GM23248 (cell line): Measurements from ENCODE around the gene MORC1. TPM values are rescaled to one million over a fixed set of nuclear protein-coding genes. Genes with fewer than 3 reads are reported as not detected.

ENCODE experiments used
- DNase-seq: peaks from one replicate; pipeline ENCODE4 v3.0.0-alpha.2; 2015
- H2AFZ ChIP-seq: fragments of 200-600 bp; sonication (generic); 2 replicates; pipeline ENCODE4 v1.6.1; 2016; ENCODE audit warnings: antibody characterized with exemption
- H3F3A ChIP-seq: fragments of 200-600 bp; sonication (generic); 2 replicates; pipeline ENCODE4 v1.6.1; 2016; ENCODE audit warnings: mild to moderate bottlenecking, antibody characterized with exemption, mixed run types; ENCODE audit not compliant: insufficient read depth
- H3K27ac ChIP-seq: fragments of 200-600 bp; sonication (generic); 2 replicates; pipeline ENCODE4 v1.5.1; 2016; ENCODE audit warnings: mild to moderate bottlenecking
- H3K27me3 ChIP-seq: fragments of 200-600 bp; sonication (generic); replicated peaks from 2 replicates; pipeline ENCODE4 v1.6.1; 2016; ENCODE audit warnings: mild to moderate bottlenecking; ENCODE audit not compliant: insufficient read depth
- H3K36me3 ChIP-seq: fragments of 200-600 bp; sonication (generic); 2 replicates; pipeline ENCODE4 v1.6.1; 2016; ENCODE audit warnings: low read depth, mild to moderate bottlenecking
- H3K4me1 ChIP-seq: fragments of 200-600 bp; sonication (generic); 2 replicates; pipeline ENCODE4 v1.6.1; 2016; ENCODE audit warnings: mild to moderate bottlenecking; ENCODE audit not compliant: insufficient read depth
- H3K4me2 ChIP-seq: fragments of 200-600 bp; sonication (generic); one replicate; pipeline ENCODE4 v1.6.1; 2016; ENCODE audit warnings: mild to moderate bottlenecking; ENCODE audit not compliant: unreplicated experiment
- H3K4me3 ChIP-seq: fragments of 200-600 bp; sonication (generic); 2 replicates; pipeline ENCODE4 v1.5.1; 2016; ENCODE audit warnings: mild to moderate bottlenecking
- H3K79me2 ChIP-seq: fragments of 200-600 bp; sonication (generic); 2 replicates; pipeline ENCODE4 v1.6.1; 2016; ENCODE audit warnings: mild to moderate bottlenecking; ENCODE audit not compliant: insufficient read depth
- H3K9ac ChIP-seq: fragments of 200-600 bp; sonication (generic); 2 replicates; pipeline ENCODE4 v1.6.1; 2016; ENCODE audit warnings: mild to moderate bottlenecking
- H3K9me2 ChIP-seq: fragments of 200-600 bp; sonication (generic); 2 replicates; pipeline ENCODE4 v1.6.1; 2016; ENCODE audit warnings: mixed run types, mild to moderate bottlenecking, moderate library complexity; ENCODE audit not compliant: insufficient read depth
- H3K9me3 ChIP-seq: fragments of 200-600 bp; sonication (generic); one replicate; pipeline ENCODE4 v1.6.1; 2017; ENCODE audit warnings: low read depth
- H4K20me1 ChIP-seq: fragments of 200-600 bp; sonication (generic); 2 replicates; pipeline ENCODE4 v1.6.0; 2016; ENCODE audit not compliant: insufficient read depth
- EZH2 ChIP-seq: fragments of 200-600 bp; sonication (generic); IDR thresholded peaks from 2 replicates; pipeline ENCODE4 v1.6.1; 2018; ENCODE audit warnings: antibody characterized with exemption, mild to moderate bottlenecking; ENCODE audit not compliant: insufficient read depth, poor library complexity, severe bottlenecking
- EZH2phosphoT487 ChIP-seq: fragments of 200-600 bp; sonication (generic); IDR thresholded peaks from 2 replicates; pipeline ENCODE4 v1.6.1; 2018; ENCODE audit warnings: antibody characterized with exemption, moderate library complexity, mild to moderate bottlenecking, low read depth; ENCODE audit not compliant: insufficient read depth
- WGBS, 2 experiments: methylation state at CpG; one replicate each; pipeline ENCODE4 v1.1.6; 2015 to 2017; ENCODE audit warnings: low lambda C conversion rate in 2 of 2, low coverage in 1 of 2; ENCODE audit errors: missing lambda C conversion rate in 2 of 2; 5-methylcytosine and 5-hydroxymethylcytosine counted together
- in situ Hi-C: fragments of 300-500 bp; cut with MboI; formaldehyde crosslinking; loops from 2 replicates; pipeline ENCODE4 v1.15.0; 2020
- polyA plus RNA-seq: library from polyadenylated mRNA; unstranded; fragments of >200 nt; fragmentation: Nextera tagmentation; extraction: Ambion mirVana; gene quantifications from 2 replicates; pipeline ENCODE4 v1.2.1, GENCODE V29; 2016
- total RNA-seq: library from RNA; depleted of rRNA; stranded (reverse); fragments of >200 nt; shearing (Covaris generic); gene quantifications from 2 replicates; pipeline ENCODE4 v1.2.3, GENCODE V29; 2014

Gene MORC1
- total and polyA plus RNA-seq, 2 experiments from 2014 or later: not detected

- WGBS, 2 experiments: 33 to 41% methylated on average over 1 of the region's 1 CpG
- in situ Hi-C loops: no loop called here
- Histone ChIP-seq H3F3A (no peaks in the 10 kb centered on the region), H3K79me2 (no peaks in the 10 kb centered on the region), H4K20me1 (no peaks in the 10 kb centered on the region), H3K9me2 (no peaks in the 10 kb centered on the region), H3K27ac (no peak overlapping the region), H2AFZ (no peak overlapping the region), H3K36me3 (no peaks in the 10 kb centered on the region), H3K4me3 (no peak overlapping the region), H3K9me3 (no peaks in the 10 kb centered on the region), H3K9ac (no peak overlapping the region), H3K4me2 (no peak overlapping the region), H3K4me1 (no peaks in the 10 kb centered on the region), H3K27me3 (no peaks in the 10 kb centered on the region)
- peak; percentile 10 for DNase-seq
- no peak for TF ChIP-seq EZH2
- no peak for TF ChIP-seq EZH2phosphoT487
Measured at GRCh38 chr3:108959017-108959416, 158.9 kb downstream of the MORC1 start.

- H3K9ac ChIP-seq: no peak within 1 kb of the TSS
- in situ Hi-C loops: no loop called here
- no peaks in the 10 kb centered on the region for H3K9me3 ChIP-seq
- no peak for DNase-seq
- TF ChIP-seq EZH2phosphoT487 (no peak), EZH2 (no peak)
- WGBS, 2 experiments: 18 to 26% methylated on average over 1 of the region's 1 CpG
- no peak within 1 kb of the TSS for H2AFZ ChIP-seq
- H3K4me2 ChIP-seq: no peak within 1 kb of the TSS
- H3K79me2 ChIP-seq: no peaks in the 10 kb centered on the region
- H4K20me1 ChIP-seq: no peaks in the 10 kb centered on the region
- H3F3A ChIP-seq: no peaks in the 10 kb centered on the region
- no peaks in the 10 kb centered on the region for H3K4me1 ChIP-seq
- H3K9me2 ChIP-seq: no peaks in the 10 kb centered on the region
- no peak within 1 kb of the TSS for H3K4me3 ChIP-seq
- H3K36me3 ChIP-seq: no peaks in the 10 kb centered on the region
- no peak within 1 kb of the TSS for H3K27ac ChIP-seq
- H3K27me3 ChIP-seq: no peaks in the 10 kb centered on the region
Measured at GRCh38 chr3:108953700-108954099, 164.2 kb downstream of the MORC1 start, which contains the start of gene GUCA1C. Gene GUCA1C (minus strand): TSS chr3:108953879. CDS start chr3:108953762, 117 bp downstream.

DNA sequence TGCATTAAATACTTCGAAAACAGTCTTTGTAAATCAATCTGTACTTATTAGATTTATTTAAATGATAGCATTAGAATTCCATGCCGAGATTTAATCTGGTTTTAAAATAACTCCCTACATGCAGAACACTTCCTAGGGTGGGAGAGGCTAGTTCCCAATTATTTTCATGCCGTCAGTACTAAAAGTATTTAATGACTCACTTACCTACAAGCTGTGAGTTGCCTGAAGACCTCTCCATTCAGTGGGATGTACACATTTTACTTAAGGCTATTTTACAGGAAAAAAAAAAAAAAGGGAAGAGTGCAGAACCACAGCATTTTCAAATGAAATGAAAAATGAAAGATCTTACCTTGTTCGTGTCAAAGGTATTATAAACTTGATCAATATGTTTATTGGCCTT lies 164.7 kb downstream of the MORC1 start:
- no peak overlapping the region for H3K4me2 ChIP-seq
- H3F3A ChIP-seq: no peaks in the 10 kb centered on the region
- no peaks in the 10 kb centered on the region for H3K79me2 ChIP-seq
- no peak overlapping the region for H3K27ac ChIP-seq
- H3K9me2 ChIP-seq: no peaks in the 10 kb centered on the region
- H3K36me3 ChIP-seq: no peaks in the 10 kb centered on the region
- in situ Hi-C loops: no loop called here
- H3K9me3 ChIP-seq: no peaks in the 10 kb centered on the region
- TF ChIP-seq EZH2 (no peak), EZH2phosphoT487 (no peak)
- H2AFZ ChIP-seq: no peak overlapping the region
- DNase-seq: no peak
- no peak overlapping the region for H3K4me3 ChIP-seq
- H3K4me1 ChIP-seq: no peaks in the 10 kb centered on the region
- no peak overlapping the region for H3K9ac ChIP-seq
- 11% methylated on average over 4 of the region's 4 CpGs for WGBS, 2 experiments
- H4K20me1 ChIP-seq: no peaks in the 10 kb centered on the region
- no peaks in the 10 kb centered on the region for H3K27me3 ChIP-seq

GRCh38 chr3:108951820-108952501 lies 166.0 kb downstream of the MORC1 start:
- Histone ChIP-seq H3K9ac (no peak overlapping the region), H3K27me3 (no peaks in the 10 kb centered on the region), H3K36me3 (no peaks in the 10 kb centered on the region), H3K4me1 (no peaks in the 10 kb centered on the region), H3K9me3 (no peaks in the 10 kb centered on the region), H3K4me3 (no peak overlapping the region), H3K4me2 (no peak overlapping the region), H3F3A (no peaks in the 10 kb centered on the region), H3K9me2 (no peaks in the 10 kb centered on the region), H3K79me2 (no peaks in the 10 kb centered on the region), H3K27ac (no peak overlapping the region), H4K20me1 (no peaks in the 10 kb centered on the region), H2AFZ (no peak overlapping the region)
- DNase-seq: no peak
- in situ Hi-C loops: no loop called here
- TF ChIP-seq EZH2 (no peak), EZH2phosphoT487 (no peak)
- WGBS, 2 experiments: 10% methylated on average over 7 of the region's 7 CpGs

- Histone ChIP-seq H3K4me3 (no peak overlapping the region), H3K9ac (no peak overlapping the region), H3K36me3 (no peaks in the 10 kb centered on the region), H3K27ac (no peak overlapping the region), H4K20me1 (no peaks in the 10 kb centered on the region), H3K27me3 (no peaks in the 10 kb centered on the region), H3K4me1 (no peaks in the 10 kb centered on the region), H3K9me2 (no peaks in the 10 kb centered on the region), H3K4me2 (no peak overlapping the region), H3F3A (no peaks in the 10 kb centered on the region), H2AFZ (no peak overlapping the region), H3K79me2 (no peaks in the 10 kb centered on the region), H3K9me3 (no peaks in the 10 kb centered on the region)
- DNase-seq: no peak
- WGBS, 2 experiments: 3% methylated on average over 2 of the region's 2 CpGs
- no peak for TF ChIP-seq EZH2
- no peak for TF ChIP-seq EZH2phosphoT487
- in situ Hi-C loops: no loop called here
Measured at GRCh38 chr3:108947855-108948254, 170.1 kb downstream of the MORC1 start.
